GM23338 (cell line): ENCODE results near the gene GCNT2. TPM values are rescaled to one million over a fixed set of nuclear protein-coding genes. Genes with fewer than 3 reads are reported as not detected.

Experiments used
- ATAC-seq: fragments of 200-7000 bp; cut with Tn5 transposase; 3 replicates; pipeline ENCODE4 v1.9.1; 2020
- DNase-seq: peaks from one replicate; pipeline ENCODE4 v3.0.0-alpha.2; 2015; ENCODE audit warnings: low spot score
- H2AFZ ChIP-seq: fragments of 200-600 bp; sonication (generic); 2 replicates; pipeline ENCODE4 v1.8.0; 2016; ENCODE audit warnings: antibody characterized with exemption, mild to moderate bottlenecking, moderate library complexity
- H3F3A ChIP-seq: fragments of 200-600 bp; sonication (generic); replicated peaks from 2 replicates; pipeline ENCODE4 v1.8.0; 2017; ENCODE audit warnings: antibody characterized with exemption, mixed run types, low read depth
- H3K27ac ChIP-seq: fragments of 200-600 bp; sonication (generic); 2 replicates; pipeline ENCODE4 v1.6.1; 2016; ENCODE audit warnings: low read depth
- H3K27me3 ChIP-seq: fragments of 200-600 bp; sonication (generic); 2 replicates; pipeline ENCODE4 v1.8.0; 2016; ENCODE audit warnings: mild to moderate bottlenecking, mixed run types, moderate library complexity; ENCODE audit not compliant: insufficient read depth
- H3K36me3 ChIP-seq: fragments of 200-600 bp; sonication (generic); 2 replicates; pipeline ENCODE4 v1.8.0; 2016; ENCODE audit warnings: mild to moderate bottlenecking; ENCODE audit not compliant: insufficient read depth
- H3K4me1 ChIP-seq: fragments of 200-600 bp; sonication (generic); 2 replicates; pipeline ENCODE4 v1.8.0; 2016; ENCODE audit warnings: mild to moderate bottlenecking, moderate library complexity; ENCODE audit not compliant: insufficient read depth
- H3K4me2 ChIP-seq: fragments of 200-600 bp; sonication (generic); 2 replicates; pipeline ENCODE4 v1.7.1; 2017; ENCODE audit warnings: mixed run types
- H3K4me3 ChIP-seq: fragments of 200-600 bp; sonication (generic); 2 replicates; pipeline ENCODE4 v1.6.1; 2016; ENCODE audit warnings: mixed run types
- H3K79me2 ChIP-seq: fragments of 200-600 bp; sonication (generic); replicated peaks from 2 replicates; pipeline ENCODE4 v1.8.0; 2017; ENCODE audit warnings: mild to moderate bottlenecking; ENCODE audit not compliant: insufficient read depth
- H3K9me2 ChIP-seq: fragments of 200-600 bp; sonication (generic); 2 replicates; pipeline ENCODE4 v1.8.0; 2017; ENCODE audit not compliant: insufficient read depth
- H4K20me1 ChIP-seq: fragments of 200-600 bp; sonication (generic); replicated peaks from 2 replicates; pipeline ENCODE4 v1.8.0; 2017; ENCODE audit warnings: mild to moderate bottlenecking; ENCODE audit not compliant: insufficient read depth
- H3K27ac Mint-ChIP-seq: 2 replicates; pipeline ENCODE4 v1.8.0; 2020; ENCODE audit warnings: inconsistent platforms, mild to moderate bottlenecking, moderate library complexity, mixed read lengths
- H3K27me3 Mint-ChIP-seq: 3 replicates; pipeline ENCODE4 v1.8.0; 2022; ENCODE audit warnings: low read depth, mild to moderate bottlenecking, moderate library complexity, mixed read lengths, inconsistent platforms; ENCODE audit not compliant: insufficient read depth, poor library complexity
- H3K36me3 Mint-ChIP-seq: 3 replicates; pipeline ENCODE4 v1.8.0; 2021; ENCODE audit warnings: low read depth, mild to moderate bottlenecking, inconsistent platforms, moderate library complexity, mixed read lengths
- H3K4me1 Mint-ChIP-seq: 3 replicates; pipeline ENCODE4 v1.8.0; 2020; ENCODE audit warnings: mild to moderate bottlenecking, inconsistent platforms, mixed read lengths
- H3K4me3 Mint-ChIP-seq: 3 replicates; pipeline ENCODE4 v1.8.0; 2021; ENCODE audit warnings: moderate library complexity, mild to moderate bottlenecking, inconsistent platforms, mixed read lengths
- H3K9me3 Mint-ChIP-seq: 3 replicates; pipeline ENCODE4 v1.8.0; 2020; ENCODE audit warnings: moderate library complexity, mild to moderate bottlenecking, inconsistent platforms, mixed read lengths
- CREB1 ChIP-seq: fragments of 250-450 bp; sonication (Bioruptor Pico); IDR thresholded peaks from 2 replicates; pipeline ENCODE4 v1.5.0; 2020; ENCODE audit warnings: low read depth, mild to moderate bottlenecking, moderate library complexity
- EZH2 ChIP-seq: fragments of 200-600 bp; sonication (generic); IDR thresholded peaks from one replicate; pipeline ENCODE4 v1.8.0; 2017; ENCODE audit warnings: antibody characterized with exemption, mild to moderate bottlenecking, low read depth; ENCODE audit not compliant: unreplicated experiment
- EZH2phosphoT487 ChIP-seq: fragments of 200-600 bp; sonication (generic); IDR thresholded peaks from one replicate; pipeline ENCODE4 v1.8.1; 2018; ENCODE audit warnings: antibody characterized with exemption; ENCODE audit not compliant: unreplicated experiment
- JUNB ChIP-seq: IDR thresholded peaks from one replicate; pipeline ENCODE4 v1.6.1; 2016; ENCODE audit warnings: antibody characterized with exemption; ENCODE audit not compliant: unreplicated experiment
- NANOG ChIP-seq: IDR thresholded peaks from 2 replicates; pipeline ENCODE4 v1.6.1; 2016; ENCODE audit warnings: antibody characterized with exemption, borderline replicate concordance
- POLR2AphosphoS5 ChIP-seq: IDR thresholded peaks from 2 replicates; pipeline ENCODE4 v1.6.1; 2016; ENCODE audit warnings: antibody characterized with exemption, low read depth
- STAT1 ChIP-seq: IDR thresholded peaks from one replicate; pipeline ENCODE4 v1.6.1; 2016; ENCODE audit warnings: antibody characterized with exemption; ENCODE audit not compliant: unreplicated experiment
- ZNF114 ChIP-seq: fragments of 250-450 bp; sonication (Bioruptor Pico); IDR thresholded peaks from 2 replicates; pipeline ENCODE4 v1.5.0; 2020; ENCODE audit warnings: mild to moderate bottlenecking, moderate library complexity
- ZNF331 ChIP-seq: fragments of 250-450 bp; sonication (Bioruptor Pico); IDR thresholded peaks from 2 replicates; pipeline ENCODE4 v1.5.0; 2020; ENCODE audit warnings: low read depth, mild to moderate bottlenecking, moderate library complexity
- polyA plus RNA-seq: library from polyadenylated mRNA; unstranded; fragments of >200 nt; fragmentation: Nextera tagmentation; extraction: Ambion mirVana; gene quantifications from 2 replicates; pipeline ENCODE4 v1.2.1, GENCODE V29; 2016
- total RNA-seq: library from RNA; depleted of rRNA; stranded (reverse); fragments of >200 nt; shearing (Covaris generic); gene quantifications from 2 replicates; pipeline ENCODE4 v1.2.3, GENCODE V29; 2014
- TF ChIP-seq, protein P1 (sequence below): fragments of 250-450 bp; sonication (Bioruptor Pico); IDR thresholded peaks from 2 replicates; pipeline ENCODE4 v1.5.0; 2020; ENCODE audit warnings: mild to moderate bottlenecking, moderate library complexity
- TF ChIP-seq, protein P2 (sequence below): IDR thresholded peaks from 2 replicates; pipeline ENCODE4 v1.6.1; 2016; ENCODE audit warnings: antibody characterized with exemption
- TF ChIP-seq, protein P3 (sequence below), 2 experiments: fragments of 200-600 bp in 1 of 2; sonication (generic) in 1 of 2; conservative IDR thresholded peaks; 2 replicates each; pipeline versions ENCODE4 v1.5.1 to v1.6.1; 2016 to 2017; ENCODE audit warnings: antibody characterized with exemption in 2 of 2, low read depth in 2 of 2, mild to moderate bottlenecking in 2 of 2, moderate library complexity in 1 of 2
- TF ChIP-seq, protein P4 (sequence below): IDR thresholded peaks from one replicate; pipeline ENCODE4 v1.6.1; 2018; ENCODE audit warnings: antibody characterized with exemption; ENCODE audit not compliant: unreplicated experiment

Gene GCNT2
- total and polyA plus RNA-seq, 2 experiments from 2014 or later: 28.3 to 137 TPM

DNA sequence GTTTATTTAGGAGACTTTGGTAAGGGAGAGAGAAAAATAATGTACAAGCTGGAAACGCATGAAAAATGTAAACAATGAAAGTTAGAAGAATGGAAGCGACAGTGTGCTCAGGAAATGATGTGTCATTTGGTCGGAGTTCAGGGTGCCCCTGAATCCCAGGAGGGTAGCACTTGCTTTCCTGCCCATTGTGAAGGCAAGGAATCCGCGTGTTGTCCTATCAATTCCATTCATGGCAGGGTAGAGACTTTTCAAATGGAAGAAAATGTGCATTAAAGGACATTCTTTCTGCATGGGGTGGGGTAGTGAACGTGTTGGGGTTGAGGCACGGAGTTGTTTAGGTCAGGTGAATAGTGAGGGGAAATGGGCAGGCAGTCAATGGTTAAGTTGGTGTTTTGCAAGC, 33.7 kb downstream of the GCNT2 start:
- Mint-ChIP-seq H3K9me3 (no peaks in the 10 kb centered on the region; the same call in 2 of the 3 replicates), H3K36me3 (peaks cover 30% of the 10 kb centered on the region), H3K27me3 (peaks cover 10% of the 10 kb centered on the region), H3K27ac (peak overlapping the region; percentile 85), H3K4me1 (peaks cover 34% of the 10 kb centered on the region), H3K4me3 (peak overlapping the region; percentile 92)
- Histone ChIP-seq H4K20me1 (no peaks in the 10 kb centered on the region), H3K79me2 (peaks cover 45% of the 10 kb centered on the region), H3K4me3 (peak overlapping the region; percentile 81), H2AFZ (no peak overlapping the region), H3K4me1 (peaks cover 31% of the 10 kb centered on the region), H3K27ac (peak overlapping the region; percentile 85), H3K4me2 (peak overlapping the region; percentile 90), H3F3A (no peaks in the 10 kb centered on the region; the same call in 1 of the 2 replicates), H3K27me3 (no peaks in the 10 kb centered on the region), H3K36me3 (no peaks in the 10 kb centered on the region), H3K9me2 (no peaks in the 10 kb centered on the region)
- TF ChIP-seq, protein P1, sequence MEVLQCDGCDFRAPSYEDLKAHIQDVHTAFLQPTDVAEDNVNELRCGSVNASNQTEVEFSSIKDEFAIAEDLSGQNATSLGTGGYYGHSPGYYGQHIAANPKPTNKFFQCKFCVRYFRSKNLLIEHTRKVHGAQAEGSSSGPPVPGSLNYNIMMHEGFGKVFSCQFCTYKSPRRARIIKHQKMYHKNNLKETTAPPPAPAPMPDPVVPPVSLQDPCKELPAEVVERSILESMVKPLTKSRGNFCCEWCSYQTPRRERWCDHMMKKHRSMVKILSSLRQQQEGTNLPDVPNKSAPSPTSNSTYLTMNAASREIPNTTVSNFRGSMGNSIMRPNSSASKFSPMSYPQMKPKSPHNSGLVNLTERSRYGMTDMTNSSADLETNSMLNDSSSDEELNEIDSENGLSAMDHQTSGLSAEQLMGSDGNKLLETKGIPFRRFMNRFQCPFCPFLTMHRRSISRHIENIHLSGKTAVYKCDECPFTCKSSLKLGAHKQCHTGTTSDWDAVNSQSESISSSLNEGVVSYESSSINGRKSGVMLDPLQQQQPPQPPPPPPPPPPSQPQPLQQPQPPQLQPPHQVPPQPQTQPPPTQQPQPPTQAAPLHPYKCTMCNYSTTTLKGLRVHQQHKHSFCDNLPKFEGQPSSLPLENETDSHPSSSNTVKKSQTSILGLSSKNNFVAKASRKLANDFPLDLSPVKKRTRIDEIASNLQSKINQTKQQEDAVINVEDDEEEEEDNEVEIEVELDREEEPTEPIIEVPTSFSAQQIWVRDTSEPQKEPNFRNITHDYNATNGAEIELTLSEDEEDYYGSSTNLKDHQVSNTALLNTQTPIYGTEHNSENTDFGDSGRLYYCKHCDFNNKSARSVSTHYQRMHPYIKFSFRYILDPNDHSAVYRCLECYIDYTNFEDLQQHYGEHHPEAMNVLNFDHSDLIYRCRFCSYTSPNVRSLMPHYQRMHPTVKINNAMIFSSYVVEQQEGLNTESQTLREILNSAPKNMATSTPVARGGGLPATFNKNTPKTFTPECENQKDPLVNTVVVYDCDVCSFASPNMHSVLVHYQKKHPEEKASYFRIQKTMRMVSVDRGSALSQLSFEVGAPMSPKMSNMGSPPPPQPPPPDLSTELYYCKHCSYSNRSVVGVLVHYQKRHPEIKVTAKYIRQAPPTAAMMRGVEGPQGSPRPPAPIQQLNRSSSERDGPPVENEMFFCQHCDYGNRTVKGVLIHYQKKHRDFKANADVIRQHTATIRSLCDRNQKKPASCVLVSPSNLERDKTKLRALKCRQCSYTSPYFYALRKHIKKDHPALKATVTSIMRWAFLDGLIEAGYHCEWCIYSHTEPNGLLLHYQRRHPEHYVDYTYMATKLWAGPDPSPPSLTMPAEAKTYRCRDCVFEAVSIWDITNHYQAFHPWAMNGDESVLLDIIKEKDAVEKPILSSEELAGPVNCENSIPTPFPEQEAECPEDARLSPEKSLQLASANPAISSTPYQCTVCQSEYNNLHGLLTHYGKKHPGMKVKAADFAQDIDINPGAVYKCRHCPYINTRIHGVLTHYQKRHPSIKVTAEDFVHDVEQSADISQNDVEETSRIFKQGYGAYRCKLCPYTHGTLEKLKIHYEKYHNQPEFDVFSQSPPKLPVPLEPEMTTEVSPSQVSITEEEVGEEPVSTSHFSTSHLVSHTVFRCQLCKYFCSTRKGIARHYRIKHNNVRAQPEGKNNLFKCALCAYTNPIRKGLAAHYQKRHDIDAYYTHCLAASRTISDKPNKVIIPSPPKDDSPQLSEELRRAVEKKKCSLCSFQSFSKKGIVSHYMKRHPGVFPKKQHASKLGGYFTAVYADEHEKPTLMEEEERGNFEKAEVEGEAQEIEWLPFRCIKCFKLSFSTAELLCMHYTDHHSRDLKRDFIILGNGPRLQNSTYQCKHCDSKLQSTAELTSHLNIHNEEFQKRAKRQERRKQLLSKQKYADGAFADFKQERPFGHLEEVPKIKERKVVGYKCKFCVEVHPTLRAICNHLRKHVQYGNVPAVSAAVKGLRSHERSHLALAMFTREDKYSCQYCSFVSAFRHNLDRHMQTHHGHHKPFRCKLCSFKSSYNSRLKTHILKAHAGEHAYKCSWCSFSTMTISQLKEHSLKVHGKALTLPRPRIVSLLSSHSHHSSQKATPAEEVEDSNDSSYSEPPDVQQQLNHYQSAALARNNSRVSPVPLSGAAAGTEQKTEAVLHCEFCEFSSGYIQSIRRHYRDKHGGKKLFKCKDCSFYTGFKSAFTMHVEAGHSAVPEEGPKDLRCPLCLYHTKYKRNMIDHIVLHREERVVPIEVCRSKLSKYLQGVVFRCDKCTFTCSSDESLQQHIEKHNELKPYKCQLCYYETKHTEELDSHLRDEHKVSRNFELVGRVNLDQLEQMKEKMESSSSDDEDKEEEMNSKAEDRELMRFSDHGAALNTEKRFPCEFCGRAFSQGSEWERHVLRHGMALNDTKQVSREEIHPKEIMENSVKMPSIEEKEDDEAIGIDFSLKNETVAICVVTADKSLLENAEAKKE (CRISPR knock-in tag): 0 out of 2 replicates have a peak, but pooled peaks have one; percentile 23
- TF ChIP-seq, protein P2, sequence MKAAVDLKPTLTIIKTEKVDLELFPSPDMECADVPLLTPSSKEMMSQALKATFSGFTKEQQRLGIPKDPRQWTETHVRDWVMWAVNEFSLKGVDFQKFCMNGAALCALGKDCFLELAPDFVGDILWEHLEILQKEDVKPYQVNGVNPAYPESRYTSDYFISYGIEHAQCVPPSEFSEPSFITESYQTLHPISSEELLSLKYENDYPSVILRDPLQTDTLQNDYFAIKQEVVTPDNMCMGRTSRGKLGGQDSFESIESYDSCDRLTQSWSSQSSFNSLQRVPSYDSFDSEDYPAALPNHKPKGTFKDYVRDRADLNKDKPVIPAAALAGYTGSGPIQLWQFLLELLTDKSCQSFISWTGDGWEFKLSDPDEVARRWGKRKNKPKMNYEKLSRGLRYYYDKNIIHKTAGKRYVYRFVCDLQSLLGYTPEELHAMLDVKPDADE: peak; percentile 55
- TF ChIP-seq CREB1 (CRISPR knock-in tag): peak; percentile 30; the same call in 1 of the 2 replicates
- no peak for TF ChIP-seq JUNB
- TF ChIP-seq EZH2: no peak
- TF ChIP-seq, protein P3, sequence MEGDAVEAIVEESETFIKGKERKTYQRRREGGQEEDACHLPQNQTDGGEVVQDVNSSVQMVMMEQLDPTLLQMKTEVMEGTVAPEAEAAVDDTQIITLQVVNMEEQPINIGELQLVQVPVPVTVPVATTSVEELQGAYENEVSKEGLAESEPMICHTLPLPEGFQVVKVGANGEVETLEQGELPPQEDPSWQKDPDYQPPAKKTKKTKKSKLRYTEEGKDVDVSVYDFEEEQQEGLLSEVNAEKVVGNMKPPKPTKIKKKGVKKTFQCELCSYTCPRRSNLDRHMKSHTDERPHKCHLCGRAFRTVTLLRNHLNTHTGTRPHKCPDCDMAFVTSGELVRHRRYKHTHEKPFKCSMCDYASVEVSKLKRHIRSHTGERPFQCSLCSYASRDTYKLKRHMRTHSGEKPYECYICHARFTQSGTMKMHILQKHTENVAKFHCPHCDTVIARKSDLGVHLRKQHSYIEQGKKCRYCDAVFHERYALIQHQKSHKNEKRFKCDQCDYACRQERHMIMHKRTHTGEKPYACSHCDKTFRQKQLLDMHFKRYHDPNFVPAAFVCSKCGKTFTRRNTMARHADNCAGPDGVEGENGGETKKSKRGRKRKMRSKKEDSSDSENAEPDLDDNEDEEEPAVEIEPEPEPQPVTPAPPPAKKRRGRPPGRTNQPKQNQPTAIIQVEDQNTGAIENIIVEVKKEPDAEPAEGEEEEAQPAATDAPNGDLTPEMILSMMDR (conservative IDR thresholded peaks at IDR 0.05; ENCODE audit: low read depth in 2 of 2): no peak
- no peak for TF ChIP-seq ZNF114 (CRISPR knock-in tag)
- TF ChIP-seq, protein P4, sequence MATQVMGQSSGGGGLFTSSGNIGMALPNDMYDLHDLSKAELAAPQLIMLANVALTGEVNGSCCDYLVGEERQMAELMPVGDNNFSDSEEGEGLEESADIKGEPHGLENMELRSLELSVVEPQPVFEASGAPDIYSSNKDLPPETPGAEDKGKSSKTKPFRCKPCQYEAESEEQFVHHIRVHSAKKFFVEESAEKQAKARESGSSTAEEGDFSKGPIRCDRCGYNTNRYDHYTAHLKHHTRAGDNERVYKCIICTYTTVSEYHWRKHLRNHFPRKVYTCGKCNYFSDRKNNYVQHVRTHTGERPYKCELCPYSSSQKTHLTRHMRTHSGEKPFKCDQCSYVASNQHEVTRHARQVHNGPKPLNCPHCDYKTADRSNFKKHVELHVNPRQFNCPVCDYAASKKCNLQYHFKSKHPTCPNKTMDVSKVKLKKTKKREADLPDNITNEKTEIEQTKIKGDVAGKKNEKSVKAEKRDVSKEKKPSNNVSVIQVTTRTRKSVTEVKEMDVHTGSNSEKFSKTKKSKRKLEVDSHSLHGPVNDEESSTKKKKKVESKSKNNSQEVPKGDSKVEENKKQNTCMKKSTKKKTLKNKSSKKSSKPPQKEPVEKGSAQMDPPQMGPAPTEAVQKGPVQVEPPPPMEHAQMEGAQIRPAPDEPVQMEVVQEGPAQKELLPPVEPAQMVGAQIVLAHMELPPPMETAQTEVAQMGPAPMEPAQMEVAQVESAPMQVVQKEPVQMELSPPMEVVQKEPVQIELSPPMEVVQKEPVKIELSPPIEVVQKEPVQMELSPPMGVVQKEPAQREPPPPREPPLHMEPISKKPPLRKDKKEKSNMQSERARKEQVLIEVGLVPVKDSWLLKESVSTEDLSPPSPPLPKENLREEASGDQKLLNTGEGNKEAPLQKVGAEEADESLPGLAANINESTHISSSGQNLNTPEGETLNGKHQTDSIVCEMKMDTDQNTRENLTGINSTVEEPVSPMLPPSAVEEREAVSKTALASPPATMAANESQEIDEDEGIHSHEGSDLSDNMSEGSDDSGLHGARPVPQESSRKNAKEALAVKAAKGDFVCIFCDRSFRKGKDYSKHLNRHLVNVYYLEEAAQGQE: no peak
- TF ChIP-seq ZNF331 (CRISPR knock-in tag): no peak
- TF ChIP-seq POLR2AphosphoS5: no peak
- TF ChIP-seq NANOG: peak; percentile 43; the same call in 1 of the 2 replicates
- TF ChIP-seq EZH2phosphoT487: no peak
- no peak for TF ChIP-seq STAT1
- ATAC-seq: peak; percentile 27
- peak; percentile 68 for DNase-seq
